ENCODE results near the gene OR52W1.
"Not testable (repeated sequence)": the region's sequence is repeated elsewhere in the genome, so short reads cannot be mapped to it uniquely, and the experiment has no call there.

Gene OR52W1

GRCh38 chr11:6217722-6218121 lies 18.7 kb downstream of the OR52W1 start:
- DNase-seq (ENCODE audit: low read depth), result no peak

DNA sequence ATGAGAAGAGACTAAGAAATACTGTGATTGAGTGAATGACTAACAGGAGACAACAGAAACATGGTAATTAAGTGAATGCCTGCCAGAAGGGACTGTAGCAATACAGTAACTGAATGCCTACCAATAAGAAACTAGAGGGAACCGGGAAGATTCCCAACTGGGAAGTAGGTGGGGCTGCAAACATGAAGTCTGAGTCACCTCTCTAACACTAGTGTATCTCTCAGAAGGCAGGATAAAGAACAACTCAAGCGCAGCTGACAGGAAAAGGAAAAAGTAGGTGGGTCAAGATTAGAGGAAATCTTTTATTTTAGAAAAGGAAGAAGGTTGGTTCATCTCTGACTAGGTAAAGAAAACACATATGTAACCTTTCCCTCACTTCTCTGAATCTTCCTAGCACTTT lies 20.3 kb downstream of the OR52W1 start:
- no peak for DNase-seq (ENCODE audit: low read depth)

DNA sequence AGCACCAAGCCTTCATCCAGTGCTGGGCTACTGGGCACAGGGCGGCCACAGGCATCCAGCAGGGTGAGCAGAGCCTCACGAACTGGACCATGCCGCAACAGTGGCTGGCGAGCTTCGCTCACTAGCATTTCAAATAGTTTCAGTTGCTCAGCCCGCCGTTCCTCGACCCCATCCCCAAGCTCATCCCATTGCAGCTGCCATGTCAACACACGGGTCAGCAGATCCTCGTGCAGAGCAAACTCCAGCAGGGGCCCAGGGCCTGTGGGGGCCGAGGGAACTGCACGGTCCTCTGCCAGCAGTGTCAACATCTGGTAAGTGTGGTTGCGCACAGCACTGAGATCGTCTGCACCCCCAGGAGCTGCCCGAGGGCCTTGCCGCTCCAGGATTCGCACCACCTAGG lies 24.8 kb downstream of the OR52W1 start:
- no peak for DNase-seq (ENCODE audit: low read depth)

- no peak for DNase-seq (ENCODE audit: low read depth)
Observed at GRCh38 chr11:6224421-6224820, 25.4 kb downstream of the OR52W1 start.

GRCh38 chr11:6225024-6225423 lies 26.0 kb downstream of the OR52W1 start:
- no peak for DNase-seq (ENCODE audit: low read depth)

DNA sequence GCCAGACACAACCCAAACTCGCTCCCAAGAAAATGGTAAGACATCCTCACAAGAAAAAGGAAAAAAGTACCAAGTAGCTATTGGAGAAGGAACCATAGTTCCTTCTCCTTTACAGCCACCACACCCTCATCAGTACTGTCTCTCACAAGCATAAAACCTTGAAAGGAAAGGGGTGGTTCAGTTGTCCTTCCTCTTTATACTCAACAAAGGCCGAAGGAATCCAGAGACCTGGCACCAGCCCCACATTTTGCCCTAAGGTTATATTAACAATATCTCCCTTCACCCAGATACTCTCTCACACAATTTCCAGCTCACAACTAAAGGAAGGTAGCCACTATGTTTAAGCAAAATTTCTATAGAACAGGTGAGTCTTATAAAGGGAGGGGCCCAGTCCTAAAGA lies 26.9 kb downstream of the OR52W1 start:
- DNase-seq (ENCODE audit: low read depth), result no peak

GRCh38 chr11:6228520-6228919 lies 29.5 kb downstream of the OR52W1 start:
- no peak for DNase-seq (ENCODE audit: low read depth)

DNA sequence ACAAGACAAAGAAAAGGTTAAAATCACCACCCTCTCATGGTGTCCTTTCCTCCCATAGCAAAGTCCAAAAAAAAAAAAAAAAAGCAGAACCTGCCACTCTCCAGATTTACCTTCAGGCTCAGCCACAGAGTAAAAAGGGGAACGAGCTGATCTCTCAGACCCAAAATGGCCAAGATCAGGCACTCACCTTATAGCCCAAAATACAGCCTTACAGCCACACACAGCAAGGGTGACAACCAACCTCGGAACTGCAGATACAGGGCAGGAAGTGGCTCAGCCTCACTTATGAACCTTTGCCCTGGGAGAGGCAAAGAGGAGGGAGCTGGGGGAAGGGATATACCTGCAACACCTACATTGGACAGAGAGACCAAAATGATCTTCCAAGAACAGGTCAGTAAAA lies 30.9 kb downstream of the OR52W1 start:
- DNase-seq (ENCODE audit: low read depth), result no peak

DNA sequence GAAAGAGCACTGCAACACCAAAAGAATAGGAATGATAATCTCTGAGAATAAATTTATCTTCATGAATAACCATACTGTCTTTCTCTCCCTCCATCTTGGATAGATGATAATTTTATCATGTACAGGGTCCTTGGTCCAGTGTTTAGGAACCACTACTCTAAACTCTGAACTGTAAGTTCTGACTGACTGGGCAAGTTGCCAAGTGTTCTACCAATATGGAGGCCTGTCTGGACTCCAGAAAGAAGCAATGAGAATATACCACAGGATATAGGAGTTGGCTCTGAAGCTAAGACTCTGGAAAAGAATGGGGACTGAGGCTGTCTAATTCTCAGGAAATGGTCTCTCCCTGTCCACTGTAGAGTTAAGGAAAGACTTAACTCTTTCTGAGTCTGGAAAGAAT lies 33.9 kb downstream of the OR52W1 start:
- no peak for DNase-seq (ENCODE audit: low read depth)

GRCh38 chr11:6233984-6234386 lies 35.0 kb downstream of the OR52W1 start:
- no peak for DNase-seq (ENCODE audit: low read depth)

DNA sequence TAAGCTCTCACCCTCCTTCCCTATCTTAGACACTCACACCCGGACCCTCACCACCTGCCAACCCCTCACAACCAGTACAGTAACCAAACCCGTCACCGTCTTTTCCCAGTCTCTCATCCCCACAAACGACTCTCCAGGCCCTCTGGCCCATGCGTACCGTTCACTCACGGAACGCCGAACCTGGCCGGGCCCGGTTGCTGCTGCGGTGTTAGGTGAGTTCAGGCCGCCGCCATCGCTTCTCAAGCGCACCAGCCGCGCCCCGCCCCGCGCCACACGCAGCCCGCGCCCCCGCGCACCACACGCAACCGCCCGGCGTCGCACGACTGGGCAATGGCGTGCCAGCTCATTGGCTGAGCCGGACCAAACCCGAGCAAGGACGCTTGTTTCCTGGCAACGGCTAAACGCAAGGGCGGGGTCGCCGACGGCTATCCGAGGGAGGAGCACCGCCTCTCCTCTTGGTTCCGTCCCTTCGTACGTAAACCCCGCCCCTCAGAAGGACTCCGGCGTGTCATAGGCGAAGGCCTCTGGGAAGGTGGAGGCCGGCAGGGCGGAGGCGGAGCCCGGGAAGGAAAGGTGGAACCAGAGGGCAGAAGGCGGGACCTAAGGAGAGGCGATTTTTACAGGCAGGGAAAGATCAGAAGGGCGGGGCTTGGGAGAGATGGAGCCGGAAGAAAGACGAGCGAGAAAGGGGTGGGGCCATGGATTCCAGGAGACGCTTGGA lies 35.5 kb downstream of the OR52W1 start, which contains the start of gene FHIP1B:
FHIP1B (minus strand) TSS at position 250 of the 721 bp plus-strand sequence. CDS start 10,120 bp downstream, outside the sequence.
- DNase-seq (ENCODE audit: low read depth), result peak; percentile 99

DNA sequence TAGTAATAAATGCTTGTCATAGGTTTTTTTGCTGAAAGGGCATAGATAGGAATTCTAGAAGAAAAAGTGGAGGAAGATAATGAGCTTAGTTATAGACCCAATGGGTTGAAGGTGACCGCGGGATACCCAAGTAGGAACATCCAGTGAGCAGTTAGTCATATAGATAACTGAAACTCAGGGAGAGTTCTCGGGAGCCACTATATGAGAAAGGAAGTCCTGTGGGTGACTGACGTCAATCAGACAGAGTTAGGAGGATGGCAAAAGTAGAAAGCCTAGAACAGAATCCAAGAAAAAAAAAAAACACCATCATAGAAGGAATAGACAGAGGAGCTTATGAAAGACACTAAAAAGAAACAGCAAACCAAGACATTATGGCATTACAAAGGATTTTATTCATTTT lies 38.2 kb downstream of the OR52W1 start:
- DNase-seq (ENCODE audit: low read depth), result no peak

GRCh38 chr11:6237761-6238302 lies 38.8 kb downstream of the OR52W1 start:
- DNase-seq (ENCODE audit: low read depth), result no peak

DNA sequence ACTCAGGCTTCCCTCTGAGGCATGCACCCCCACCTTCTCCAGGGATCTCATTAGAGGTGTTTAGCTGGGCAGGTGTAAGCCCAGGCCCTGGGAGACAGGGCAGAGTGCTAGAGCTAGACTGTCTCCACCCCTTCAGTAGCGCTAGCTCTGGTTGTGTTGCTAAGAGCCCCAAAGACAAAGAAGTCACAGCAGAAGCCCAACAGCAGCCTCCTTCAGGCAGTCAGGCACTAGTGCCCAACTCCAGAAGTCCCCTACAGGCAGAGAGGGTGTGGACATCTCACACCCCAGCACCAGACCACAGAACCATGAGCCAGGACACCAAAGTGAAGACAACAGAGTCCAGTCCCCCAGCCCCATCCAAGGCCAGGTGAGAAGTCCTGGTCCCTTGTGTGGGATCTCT lies 39.9 kb downstream of the OR52W1 start, which contains the start of gene CNGA4:
CNGA4 (plus strand) TSS at position 188 of the 400 bp plus-strand sequence; CDS start at position 306, 118 bp downstream.
- no peak for DNase-seq (ENCODE audit: low read depth)

GRCh38 chr11:6240139-6240538 lies 41.1 kb downstream of the OR52W1 start:
- DNase-seq (ENCODE audit: low read depth), result no peak

DNA sequence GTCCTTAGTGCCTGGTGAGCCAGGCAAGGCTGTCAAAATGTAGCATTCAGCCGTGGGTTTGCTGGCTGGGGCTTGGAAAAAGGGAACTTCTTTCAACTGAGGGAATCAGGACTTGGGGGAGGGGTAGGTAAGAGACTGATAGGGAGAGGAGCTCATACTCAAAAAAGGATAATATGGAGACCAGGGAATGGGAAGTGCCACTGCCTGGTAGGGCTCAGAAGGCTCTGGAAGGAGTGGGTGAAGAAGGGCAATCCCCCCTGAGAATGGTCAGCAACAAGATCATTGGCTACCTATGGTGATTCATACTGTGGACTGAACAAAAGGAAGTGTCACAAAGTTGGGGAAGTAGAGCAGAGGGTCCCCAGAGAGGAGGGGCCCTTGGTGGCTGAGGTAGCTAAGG lies 41.8 kb downstream of the OR52W1 start:
- DNase-seq (ENCODE audit: low read depth), result no peak

DNA sequence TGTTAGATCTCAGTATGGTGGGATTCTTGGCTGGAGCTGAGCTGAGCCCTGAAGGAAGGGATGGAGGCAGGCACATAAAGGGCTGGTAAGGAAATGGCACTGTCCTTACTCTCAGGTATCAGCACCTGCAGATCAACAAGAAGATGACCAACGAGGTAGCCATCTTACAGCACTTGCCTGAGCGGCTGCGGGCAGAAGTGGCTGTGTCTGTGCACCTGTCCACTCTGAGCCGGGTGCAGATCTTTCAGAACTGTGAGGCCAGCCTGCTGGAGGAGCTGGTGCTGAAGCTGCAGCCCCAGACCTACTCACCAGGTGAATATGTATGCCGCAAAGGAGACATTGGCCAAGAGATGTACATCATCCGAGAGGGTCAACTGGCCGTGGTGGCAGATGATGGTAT lies 42.3 kb downstream of the OR52W1 start:
- DNase-seq (ENCODE audit: low read depth), result no peak

DNA sequence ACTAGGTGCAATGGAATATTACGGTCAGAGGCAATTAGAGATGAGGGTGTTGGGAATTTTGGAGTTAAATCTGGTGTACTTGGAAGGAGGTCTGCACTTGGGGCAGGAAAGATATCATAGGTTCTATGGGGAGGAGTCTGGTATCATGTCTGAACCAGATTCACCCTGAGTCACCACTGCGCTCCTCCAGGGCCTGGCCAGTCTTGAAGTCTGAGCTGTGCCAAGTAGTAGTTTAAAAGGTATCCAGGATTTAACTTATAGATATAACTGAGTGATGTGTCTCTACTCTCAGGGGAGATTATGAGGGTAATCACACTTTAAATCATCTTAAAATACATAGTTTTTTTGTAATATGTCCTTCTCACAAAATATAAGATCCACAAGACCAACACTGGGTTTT lies 46.5 kb downstream of the OR52W1 start:
- no peak for DNase-seq (ENCODE audit: low read depth)

- DNase-seq (ENCODE audit: low read depth), result no peak
Observed at GRCh38 chr11:6248248-6248647, 49.2 kb downstream of the OR52W1 start.

- not testable (repeated sequence) for DNase-seq (ENCODE audit: low read depth)
Observed at GRCh38 chr11:6248897-6249296, 49.9 kb downstream of the OR52W1 start.

All from HS-27A (cell line).